Thymus (tissue), 11 donors: ENCODE data around the gene MMP13. TPM values are rescaled to one million over a fixed set of nuclear protein-coding genes. Genes with fewer than 3 reads are reported as not detected.

Source experiments
- DNase-seq, 9 donors: peaks; one replicate each; pipeline ENCODE4 v3.0.0-alpha.2; 2013; ENCODE audit warnings: low spot score in 9 of 9, low read depth in 6 of 9, missing footprints in 1 of 9
- H3K27ac ChIP-seq, 2 donors: one replicate each; pipeline ENCODE4 v1.5.1; 2013; ENCODE audit warnings: control low read depth in 1 of 2, low read depth in 1 of 2, low read length in 1 of 2, mild to moderate bottlenecking in 1 of 2, moderate library complexity in 1 of 2
- H3K27me3 ChIP-seq, 2 donors: one replicate each; pipeline ENCODE4 v1.5.1; 2013; ENCODE audit warnings: low read length in 1 of 2; ENCODE audit not compliant: control insufficient read depth in 2 of 2, insufficient read depth in 1 of 2
- H3K36me3 ChIP-seq, 2 donors: one replicate each; pipeline ENCODE4 v1.5.1; 2013; ENCODE audit warnings: low read length in 1 of 2, mild to moderate bottlenecking in 1 of 2, moderate library complexity in 1 of 2; ENCODE audit not compliant: control insufficient read depth in 2 of 2, insufficient read depth in 2 of 2
- H3K4me1 ChIP-seq, 2 donors: one replicate each; pipeline ENCODE4 v1.5.1; 2013; ENCODE audit warnings: low read length in 2 of 2; ENCODE audit not compliant: control insufficient read depth in 2 of 2, insufficient read depth in 2 of 2
- H3K4me3 ChIP-seq, 2 donors: one replicate each; pipeline ENCODE4 v1.5.1; 2013; ENCODE audit warnings: low read length in 2 of 2, control low read depth in 1 of 2, mild to moderate bottlenecking in 1 of 2
- H3K9me3 ChIP-seq, 2 donors: one replicate each; pipeline ENCODE4 v1.5.1; 2013; ENCODE audit warnings: low read length in 1 of 2, mild to moderate bottlenecking in 1 of 2; ENCODE audit not compliant: control insufficient read depth in 2 of 2, insufficient read depth in 1 of 2
- WGBS: extraction: QIAGEN DNeasy Blood & Tissue Kit; methylation state at CpG from one replicate; pipeline ENCODE4 v1.1.7; 2013; 5-methylcytosine and 5-hydroxymethylcytosine counted together
- polyA plus RNA-seq: library from polyadenylated mRNA; stranded (reverse); fragments of 200-250 nt; gene quantifications from one replicate; pipeline ENCODE4 v1.2.3, GENCODE V29; 2013
- total RNA-seq: library from RNA; stranded (reverse); fragments of 120-200 nt; gene quantifications from one replicate; pipeline ENCODE4 v1.2.4, GENCODE V29; 2013
- donor health status: healthy.

Gene MMP13
- total and polyA plus RNA-seq, 2 donors: 0.42 to 0.75 TPM

GRCh38 chr11:102929972-102930371, 25.6 kb downstream of the MMP13 start:
- Histone ChIP-seq H3K9me3 (no peaks in the 10 kb centered on the region), H3K27me3 (no peaks in the 10 kb centered on the region), H3K36me3 (no peaks in the 10 kb centered on the region), H3K4me1 (no peaks in the 10 kb centered on the region), H3K27ac (no peak overlapping the region), H3K4me3 (no peak overlapping the region)
- DNase-seq: no peak
- WGBS: 95% methylated on average over 1 of the region's 1 CpG

DNA sequence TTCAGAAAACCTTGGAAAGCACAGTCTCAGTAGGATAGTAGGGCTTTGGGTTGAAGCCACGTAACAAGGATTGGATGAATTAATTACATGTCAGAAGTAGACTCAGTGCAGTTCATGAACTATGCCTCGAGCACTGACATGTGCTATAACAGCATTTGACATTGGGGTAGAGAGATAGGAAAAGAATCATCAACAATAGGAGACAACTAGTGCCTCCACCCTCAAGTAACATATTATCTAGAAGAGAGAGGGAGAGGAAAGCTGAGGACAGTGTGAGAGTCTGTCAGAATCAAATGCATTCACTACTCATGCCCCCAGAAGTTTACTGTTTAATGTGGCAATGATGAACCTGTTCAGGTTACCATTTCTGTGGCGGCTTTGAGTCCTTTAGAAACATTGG, 26.4 kb downstream of the MMP13 start:
- H3K27ac ChIP-seq: no peak overlapping the region
- no peak overlapping the region for H3K4me3 ChIP-seq
- H3K4me1 ChIP-seq: no peaks in the 10 kb centered on the region
- no peak for DNase-seq
- 87% methylated on average over 3 of the region's 3 CpGs for WGBS
- H3K36me3 ChIP-seq: no peaks in the 10 kb centered on the region
- no peaks in the 10 kb centered on the region for H3K27me3 ChIP-seq
- H3K9me3 ChIP-seq: no peaks in the 10 kb centered on the region

DNA sequence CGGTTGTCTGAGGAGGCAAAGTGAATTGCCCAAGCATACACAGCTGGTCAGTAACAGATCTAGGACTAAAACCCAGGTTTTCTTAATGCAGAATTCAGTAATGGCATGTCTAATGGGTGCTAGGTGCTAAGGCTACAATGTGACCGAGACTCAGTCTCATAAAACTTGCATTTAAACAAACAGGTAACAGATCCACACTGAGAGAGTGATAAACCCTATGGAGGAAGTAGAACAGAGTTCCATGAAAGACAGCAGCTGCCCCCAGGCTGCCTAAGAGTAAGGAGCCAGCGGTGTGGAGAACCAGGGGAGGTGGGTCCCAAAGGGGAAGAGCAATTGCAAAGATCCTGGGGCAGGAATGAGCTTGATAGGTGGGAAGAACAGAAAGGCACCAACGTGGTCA, 27.3 kb downstream of the MMP13 start:
- Histone ChIP-seq H3K36me3 (no peaks in the 10 kb centered on the region), H3K9me3 (no peaks in the 10 kb centered on the region), H3K27me3 (no peaks in the 10 kb centered on the region), H3K27ac (no peak overlapping the region), H3K4me1 (no peaks in the 10 kb centered on the region), H3K4me3 (no peak overlapping the region)
- no peak for DNase-seq
- WGBS: 90% methylated on average over 4 of the region's 4 CpGs

- H3K27me3 ChIP-seq: no peaks in the 10 kb centered on the region
- no peak overlapping the region for H3K27ac ChIP-seq
- no peak overlapping the region for H3K4me3 ChIP-seq
- no peak for DNase-seq
- H3K9me3 ChIP-seq: no peaks in the 10 kb centered on the region
- H3K36me3 ChIP-seq: no peaks in the 10 kb centered on the region
- H3K4me1 ChIP-seq: no peaks in the 10 kb centered on the region
Observed at GRCh38 chr11:102927624-102927990, 27.9 kb downstream of the MMP13 start.

DNA sequence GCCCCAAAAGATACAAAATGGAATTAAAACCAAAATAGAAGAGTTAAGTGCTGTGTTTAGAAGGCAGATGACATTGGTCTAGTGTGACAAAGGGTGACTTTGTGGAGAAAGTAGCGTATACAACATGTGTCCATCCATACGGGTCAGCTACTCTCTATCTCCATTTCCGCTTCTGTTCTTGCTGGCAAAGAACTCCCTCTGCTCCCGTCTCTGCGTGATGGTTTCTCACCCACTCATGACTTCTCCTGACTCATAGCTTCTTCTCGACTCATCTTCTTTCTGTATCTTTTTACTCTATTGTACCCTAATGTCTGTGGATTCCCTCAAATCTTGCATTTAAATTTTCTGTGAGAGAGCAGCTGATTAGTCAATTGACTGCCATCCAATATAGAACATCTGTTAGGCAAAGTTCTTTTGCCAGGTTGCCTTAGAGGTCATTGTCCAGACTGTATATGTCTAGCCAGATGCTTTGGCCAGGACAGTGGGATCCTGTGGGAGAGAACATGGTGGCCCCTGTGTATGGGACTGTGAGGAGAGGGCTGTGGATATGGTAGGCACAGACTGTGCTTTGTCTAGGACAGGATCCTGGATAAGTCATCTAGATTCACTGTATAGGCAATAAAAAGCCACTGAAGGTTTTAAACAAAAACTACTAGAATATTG, 28.4 kb downstream of the MMP13 start:
- H3K36me3 ChIP-seq: no peaks in the 10 kb centered on the region
- H3K27ac ChIP-seq: no peak overlapping the region
- WGBS: 97% methylated on average over 6 of the region's 6 CpGs
- H3K4me1 ChIP-seq: no peaks in the 10 kb centered on the region
- H3K4me3 ChIP-seq: no peak overlapping the region
- no peaks in the 10 kb centered on the region for H3K9me3 ChIP-seq
- H3K27me3 ChIP-seq: no peaks in the 10 kb centered on the region
- DNase-seq: no peak

- Histone ChIP-seq H3K36me3 (no peaks in the 10 kb centered on the region), H3K4me1 (no peaks in the 10 kb centered on the region), H3K27ac (no peak overlapping the region), H3K9me3 (no peaks in the 10 kb centered on the region), H3K4me3 (no peak overlapping the region), H3K27me3 (no peaks in the 10 kb centered on the region)
- no peak for DNase-seq
Observed at GRCh38 chr11:102926517-102926916, 29.0 kb downstream of the MMP13 start.

DNA sequence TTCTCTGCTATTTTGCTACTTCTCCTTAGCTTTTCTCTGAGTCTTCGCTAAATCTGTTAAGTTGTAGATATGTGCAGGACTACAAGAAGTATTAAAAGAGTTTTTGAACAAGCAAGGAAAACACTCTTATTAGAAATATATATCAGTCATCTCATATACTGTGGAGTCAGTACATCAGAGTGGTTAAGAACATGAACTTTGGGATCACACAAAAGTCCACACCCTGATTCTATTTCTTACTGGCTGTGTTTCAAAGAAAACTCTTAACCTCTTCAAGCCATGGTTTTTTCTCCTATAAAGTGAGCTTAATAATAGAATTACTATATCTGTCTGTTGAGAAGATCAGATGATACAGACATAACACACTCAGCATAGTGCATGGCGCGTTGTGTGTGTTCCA, 29.5 kb downstream of the MMP13 start:
- Histone ChIP-seq H3K4me1 (no peaks in the 10 kb centered on the region), H3K27me3 (no peaks in the 10 kb centered on the region), H3K4me3 (no peak overlapping the region), H3K36me3 (no peaks in the 10 kb centered on the region), H3K27ac (no peak overlapping the region), H3K9me3 (no peaks in the 10 kb centered on the region)
- WGBS: 97% methylated on average over 3 of the region's 3 CpGs
- no peak for DNase-seq

DNA sequence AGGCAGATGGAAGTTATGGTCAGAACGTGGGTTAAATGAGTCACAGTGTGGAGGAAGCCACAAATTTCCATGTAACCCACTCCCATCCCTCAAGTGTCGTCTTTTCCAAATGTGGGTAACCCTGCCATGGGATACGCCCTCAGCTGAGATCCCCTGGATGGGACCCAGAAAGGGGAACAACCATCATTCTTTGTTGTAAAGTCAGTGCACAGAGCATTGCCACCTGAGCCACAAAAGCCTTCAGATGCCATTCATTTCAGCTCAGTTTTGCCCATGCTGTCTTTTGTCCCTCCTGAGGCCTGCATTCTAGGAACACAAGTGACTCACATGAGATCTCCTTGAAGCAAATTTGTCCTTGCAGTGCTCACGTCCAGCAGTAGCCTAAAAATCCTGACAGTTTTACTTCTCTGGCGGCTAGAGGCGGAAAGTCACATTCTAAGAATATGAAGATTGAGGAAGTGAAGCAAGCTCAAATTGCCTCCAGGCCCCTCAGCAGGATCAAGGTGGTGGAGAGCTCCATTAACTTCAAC, 30.6 kb downstream of the MMP13 start:
- no peak overlapping the region for H3K27ac ChIP-seq

DNA sequence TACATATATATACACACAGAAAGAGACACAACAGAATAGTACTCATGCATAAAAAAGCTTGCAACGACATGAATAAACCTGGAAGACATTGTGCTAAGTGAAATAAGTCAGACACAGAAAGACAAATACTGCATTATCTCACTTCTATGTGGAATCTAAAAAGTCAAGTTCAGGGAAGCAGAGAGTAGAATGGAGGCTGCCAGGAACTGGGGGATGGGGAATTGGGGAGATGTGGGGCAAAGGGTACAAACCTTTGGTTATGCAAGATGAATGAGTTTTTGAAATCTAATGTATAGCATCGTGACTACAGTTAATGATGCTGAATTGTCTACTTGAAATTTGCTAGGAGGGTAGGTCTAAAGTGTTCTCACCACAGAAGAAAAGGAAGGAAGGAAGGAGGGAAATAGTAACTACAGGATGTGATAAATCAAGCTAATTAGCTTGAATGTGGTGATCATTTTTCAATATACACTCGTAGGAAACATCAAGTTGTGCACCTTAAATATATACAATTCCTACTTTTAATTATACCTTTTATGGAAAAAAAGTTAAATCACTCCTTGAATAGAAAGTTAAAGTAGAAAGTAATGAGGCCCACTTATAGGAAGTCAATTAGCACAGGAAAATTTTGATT, 33.8 kb downstream of the MMP13 start:
- Histone ChIP-seq H3K4me1 (no peaks in the 10 kb centered on the region), H3K27ac (no peak overlapping the region), H3K9me3 (no peaks in the 10 kb centered on the region), H3K36me3 (no peaks in the 10 kb centered on the region), H3K27me3 (no peaks in the 10 kb centered on the region), H3K4me3 (no peak overlapping the region)
- 49% methylated on average over 3 of the region's 3 CpGs for WGBS
- no peak for DNase-seq

More for the DNA sequence above, 30.6 kb downstream of the MMP13 start:
- no peaks in the 10 kb centered on the region for H3K36me3 ChIP-seq
- DNase-seq: no peak
- H3K4me1 ChIP-seq: no peaks in the 10 kb centered on the region
- no peaks in the 10 kb centered on the region for H3K9me3 ChIP-seq
- no peak overlapping the region for H3K4me3 ChIP-seq
- H3K27me3 ChIP-seq: no peaks in the 10 kb centered on the region
- 46% methylated on average over 6 of the region's 6 CpGs for WGBS
